Loucy (cell line): ENCODE results near the gene KDELR3.

Experiments
- CTCF ChIP-seq: fragments of 200-600 bp; sonication (generic); conservative IDR thresholded peaks from 2 replicates; pipeline ENCODE4 v1.5.1; 2014; ENCODE audit warnings: mild to moderate bottlenecking, antibody characterized with exemption, low read length
- EZH2phosphoT487 ChIP-seq: fragments of 200-600 bp; IDR thresholded peaks from 2 replicates; pipeline ENCODE4 v1.6.1; 2018; ENCODE audit warnings: antibody characterized with exemption, mild to moderate bottlenecking, moderate library complexity, borderline replicate concordance

- TF ChIP-seq EZH2phosphoT487, result no peak
- TF ChIP-seq CTCF, result no peak
These were observed 26.1 kb upstream of the KDELR3 start for GRCh38 chr22:38441620-38442287.
